Measurements from ENCODE around the gene ADORA2B. TPM values are rescaled to one million over a fixed set of nuclear protein-coding genes. Genes with fewer than 3 reads are reported as not detected.

The ADORA2B gene
- total RNA-seq, 1 donor from 2014 or later = 3.6 TPM

DNA sequence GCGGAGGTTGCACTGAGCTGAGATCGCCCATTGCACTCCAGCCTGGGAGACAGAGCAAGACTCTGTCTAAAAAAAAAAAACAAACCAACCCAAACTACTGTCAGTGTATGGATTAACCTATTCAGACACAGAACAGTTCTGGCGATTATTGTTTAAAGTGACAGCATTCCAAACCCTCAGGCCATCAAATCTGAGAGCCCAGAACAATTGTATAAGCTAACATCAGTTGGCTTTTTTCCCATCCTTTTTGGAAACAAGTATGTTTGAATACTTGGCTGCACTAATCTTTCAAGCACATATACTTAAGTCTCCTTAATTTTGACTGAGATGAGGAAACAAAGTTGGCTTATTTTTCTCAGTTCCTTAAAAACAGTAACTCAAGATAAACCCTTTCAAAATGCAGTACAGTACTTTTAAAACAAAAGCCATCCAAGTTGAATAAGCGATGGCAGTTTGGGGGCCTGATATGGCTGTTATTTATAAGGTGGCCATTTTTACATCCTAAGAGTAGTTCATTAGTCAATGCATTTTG lies 53.2 kb downstream of the ADORA2B start:
- no peak for DNase-seq

DNA sequence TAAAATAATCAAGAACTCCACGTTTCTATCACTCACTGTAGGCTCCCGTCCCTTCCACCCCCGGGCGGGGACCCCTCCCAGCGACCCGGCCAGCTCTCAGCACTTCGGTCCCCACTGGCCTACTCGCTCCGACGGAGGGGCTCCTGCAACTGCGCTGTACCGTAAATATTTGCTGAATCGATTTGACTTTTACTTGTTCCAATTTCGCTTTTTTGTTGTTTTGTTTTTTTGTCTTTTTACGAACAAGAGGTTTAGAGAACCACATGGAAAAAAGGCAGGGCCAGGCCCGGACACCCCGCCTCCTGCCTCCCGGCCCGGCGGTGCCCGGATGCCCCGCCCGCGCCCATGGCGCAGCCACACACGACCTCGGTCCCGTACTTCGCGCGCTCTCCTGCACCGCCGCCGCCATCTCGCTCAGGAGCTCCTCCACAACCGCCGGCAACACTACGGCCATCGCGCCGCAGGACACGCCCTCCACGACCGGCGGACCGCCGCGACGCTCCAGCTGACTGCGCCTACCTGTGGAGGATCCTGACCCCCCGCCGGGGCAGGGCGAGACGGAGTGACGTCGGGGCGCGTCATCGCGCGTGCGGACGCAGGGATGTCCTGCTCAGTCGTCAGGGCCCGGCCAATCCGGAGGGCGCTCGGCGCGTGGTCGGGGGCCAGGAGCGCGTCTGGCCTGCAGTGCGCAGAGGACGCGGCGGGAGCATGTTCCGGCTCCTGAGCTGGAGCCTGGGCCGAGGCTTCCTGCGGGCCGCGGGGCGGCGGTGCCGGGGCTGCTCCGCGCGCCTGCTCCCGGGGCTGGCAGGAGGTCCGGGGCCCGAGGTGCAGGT lies 54.4 kb downstream of the ADORA2B start, which contains the start of the genes TTC19 and ZSWIM7:
Gene TTC19 (plus strand): TSS at position 684 of the 833 bp plus-strand sequence. CDS start 25 bp downstream, at position 709.
Gene ZSWIM7 (minus strand): TSS at position 564 of the 833 bp plus-strand sequence. CDS start 110 bp downstream, at position 454.
- DNase-seq = peak; percentile 98

DNA sequence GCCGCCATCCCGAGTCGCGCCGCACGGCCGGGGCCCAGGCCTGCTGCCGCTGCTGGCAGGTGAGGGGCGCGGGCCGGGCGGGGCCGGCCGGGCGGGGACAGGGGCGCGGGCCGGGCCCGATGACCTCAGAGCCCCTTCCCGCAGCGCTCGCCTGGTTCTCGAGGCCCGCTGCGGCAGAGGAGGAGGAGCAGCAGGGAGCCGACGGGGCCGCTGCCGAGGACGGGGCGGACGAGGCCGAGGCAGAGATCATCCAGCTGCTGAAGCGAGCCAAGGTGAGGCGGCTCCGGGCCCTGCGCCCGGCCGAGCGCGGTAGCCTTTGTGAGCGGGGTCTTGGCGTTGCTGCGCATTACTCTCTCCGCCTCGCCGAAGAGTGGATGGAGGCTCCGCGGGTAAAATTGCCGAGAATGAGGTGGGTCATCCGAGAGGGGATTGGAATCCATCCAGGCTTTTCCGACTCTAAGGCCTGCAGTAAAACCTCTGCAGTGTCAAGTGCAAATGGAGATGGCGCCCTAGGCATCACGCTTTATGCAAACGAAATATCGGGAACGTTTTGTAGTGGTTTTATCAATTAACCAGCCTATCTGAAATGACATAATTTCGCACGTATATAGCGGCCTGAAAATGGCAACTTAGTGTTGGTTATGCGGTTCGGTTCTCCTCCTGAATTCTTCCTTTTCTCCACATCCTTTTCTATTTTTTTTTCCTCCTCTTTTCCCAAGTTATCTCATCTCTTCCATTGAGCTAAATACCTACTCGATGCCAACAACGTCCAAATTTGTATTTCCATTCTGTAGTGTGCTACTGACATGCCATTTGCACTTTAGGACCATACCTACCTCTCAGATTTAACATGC lies 55.3 kb downstream of the ADORA2B start:
- peak; percentile 45 for DNase-seq

DNA sequence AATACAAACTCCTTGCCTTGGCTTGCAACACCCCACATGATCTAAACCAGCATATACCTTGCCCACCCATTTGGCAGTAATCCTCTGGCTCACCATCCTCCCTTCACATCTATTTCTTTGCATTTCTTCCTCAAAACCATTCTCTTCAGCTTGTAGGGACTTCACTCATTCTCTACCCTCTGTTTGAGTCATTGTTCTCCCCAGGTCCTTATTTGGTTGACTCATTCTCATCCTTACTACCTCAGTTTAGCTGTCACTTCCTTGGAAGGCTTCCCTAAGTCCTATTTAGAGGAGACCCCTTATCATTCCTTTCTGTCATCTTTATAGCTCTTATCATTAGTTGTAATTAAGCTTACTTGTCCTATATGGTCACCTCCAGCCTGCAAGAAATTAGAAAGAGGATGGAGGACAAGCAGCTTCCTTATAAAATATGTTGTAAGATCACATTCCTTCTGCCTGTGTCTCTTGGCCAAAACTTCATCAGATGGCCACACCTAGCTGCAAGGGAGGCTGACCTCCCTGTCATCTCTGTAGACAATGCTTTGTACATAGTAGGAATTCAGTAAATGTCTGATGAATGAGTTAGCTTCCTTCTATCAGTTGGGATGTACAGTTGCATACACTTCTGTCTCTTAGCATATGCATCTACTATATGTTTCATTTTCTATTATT lies 56.4 kb downstream of the ADORA2B start:
- DNase-seq = no peak

DNA sequence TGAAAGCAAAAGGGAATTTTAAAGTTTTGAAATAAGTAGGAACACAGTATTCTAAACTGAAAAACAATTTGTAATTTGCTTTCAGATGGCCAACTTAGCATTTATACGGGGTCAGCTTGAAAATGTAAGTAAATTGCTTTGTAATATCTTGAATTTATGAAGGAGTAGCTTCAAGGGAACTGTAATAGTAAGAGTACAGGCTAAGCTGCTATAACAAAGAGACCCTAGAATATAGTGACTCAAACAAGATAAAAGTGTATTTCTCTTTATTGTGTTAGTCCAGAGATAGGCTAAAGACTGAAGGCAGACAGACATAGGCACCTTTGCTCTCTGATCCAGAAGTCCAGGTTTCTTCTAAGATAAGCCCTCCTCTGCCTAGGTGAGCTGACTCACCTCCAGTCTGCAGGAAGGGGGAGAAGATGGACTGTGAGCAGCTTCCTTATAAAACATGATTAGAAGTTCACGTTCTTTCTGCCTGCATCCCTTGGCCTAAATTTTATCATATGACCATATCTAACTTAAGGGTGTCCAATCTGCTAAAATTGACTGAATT lies 57.9 kb downstream of the ADORA2B start:
- DNase-seq = no peak

DNA sequence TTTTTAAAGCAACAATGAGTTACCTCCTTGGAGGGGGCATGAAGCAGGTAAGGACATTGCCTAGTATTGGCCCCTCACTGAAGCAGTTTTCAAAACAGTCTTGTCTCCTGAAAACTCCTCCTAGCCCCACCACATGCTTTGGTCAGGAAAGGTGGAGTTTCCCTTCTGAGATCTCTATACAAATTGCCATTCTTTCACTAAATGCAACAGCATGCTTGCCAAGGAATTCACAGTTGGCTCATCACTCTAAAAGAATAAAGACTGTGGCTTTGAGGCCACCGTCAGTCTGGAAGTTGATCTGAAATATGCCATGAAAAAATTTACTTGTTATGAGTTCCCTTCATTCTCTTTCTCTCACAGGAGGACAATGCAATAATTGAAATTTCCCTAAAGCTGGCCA lies 58.9 kb downstream of the ADORA2B start:
- peak; percentile 66 for DNase-seq

DNA sequence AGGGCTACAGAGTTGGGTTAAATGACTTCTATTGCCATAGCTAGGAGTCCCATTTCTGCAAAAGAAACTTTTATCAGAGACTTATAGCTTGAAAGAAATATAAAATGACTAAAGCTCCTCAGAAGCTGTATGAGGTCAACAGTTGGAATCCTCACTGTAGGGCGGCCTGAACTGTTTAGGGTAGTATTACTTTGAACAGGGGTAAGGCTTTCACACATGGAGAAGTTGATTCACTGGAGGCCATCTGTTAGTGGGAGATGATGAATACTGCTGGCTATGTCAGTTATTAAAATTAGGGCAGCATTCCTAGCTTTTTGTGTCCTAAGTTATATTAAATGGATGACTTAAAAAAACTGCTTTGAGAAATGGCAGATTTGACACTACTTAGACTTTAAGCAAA lies 60.7 kb downstream of the ADORA2B start:
- DNase-seq = no peak

DNA sequence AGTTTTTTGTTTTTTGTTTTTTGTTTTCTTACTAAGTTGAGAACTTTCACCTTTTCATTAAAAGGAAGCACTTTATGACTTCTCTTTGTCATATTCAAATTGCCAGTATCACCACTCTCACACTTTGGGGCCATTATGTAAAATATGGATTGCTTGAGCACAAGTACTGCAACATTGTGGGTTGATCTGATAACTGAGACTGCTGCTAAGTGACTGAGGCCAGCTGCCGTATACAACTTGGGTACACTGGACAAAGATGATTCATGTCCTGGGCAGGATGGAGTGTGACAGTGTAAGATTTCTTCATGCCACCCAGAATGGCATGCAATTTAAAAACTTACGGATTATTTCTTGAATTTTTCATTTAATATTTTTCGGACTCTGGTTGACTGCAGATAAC lies 62.5 kb downstream of the ADORA2B start:
- DNase-seq = no peak

DNA sequence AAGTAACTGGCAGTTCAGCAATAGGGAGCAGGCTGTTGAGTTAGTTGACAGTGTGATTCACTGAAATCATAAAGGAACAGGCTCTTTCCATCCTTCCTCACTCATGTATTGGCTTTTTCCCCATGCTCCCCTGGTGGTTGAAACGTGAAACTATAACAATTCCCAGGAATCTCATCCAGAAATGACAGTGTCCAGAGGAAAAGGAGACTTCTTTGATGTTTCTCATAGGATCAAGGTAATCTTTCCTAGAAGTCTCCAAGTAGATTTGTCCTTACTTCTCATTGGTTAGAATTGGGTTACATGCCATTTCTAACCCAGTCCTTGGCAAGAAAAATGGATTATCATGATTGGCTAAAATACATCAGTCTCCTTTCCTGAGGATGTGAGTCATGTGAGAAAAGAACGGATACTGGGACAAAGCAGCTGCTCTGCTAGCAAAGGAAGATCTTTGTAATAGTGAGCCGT lies 69.0 kb downstream of the ADORA2B start:
- peak; percentile 95 for DNase-seq

DNA sequence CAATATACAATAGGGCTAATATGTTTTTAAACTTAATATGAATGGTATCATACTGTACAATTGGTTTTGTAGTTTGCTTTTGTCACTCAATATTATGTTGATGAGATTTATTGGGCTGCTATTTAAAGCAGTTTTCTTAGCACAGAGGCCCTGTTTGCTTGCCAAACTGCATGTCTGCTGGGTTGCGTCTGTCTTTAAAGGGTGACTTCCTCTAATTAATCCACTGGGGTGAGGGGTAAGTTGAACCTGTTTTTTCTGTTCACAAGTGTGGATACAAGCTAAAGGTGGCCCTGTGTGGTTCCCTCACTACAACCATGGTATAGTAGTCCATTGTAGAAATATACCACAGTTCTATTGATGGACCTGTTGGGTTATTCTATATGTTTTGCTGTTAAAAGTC lies 74.4 kb downstream of the ADORA2B start:
- DNase-seq = no peak

DNA sequence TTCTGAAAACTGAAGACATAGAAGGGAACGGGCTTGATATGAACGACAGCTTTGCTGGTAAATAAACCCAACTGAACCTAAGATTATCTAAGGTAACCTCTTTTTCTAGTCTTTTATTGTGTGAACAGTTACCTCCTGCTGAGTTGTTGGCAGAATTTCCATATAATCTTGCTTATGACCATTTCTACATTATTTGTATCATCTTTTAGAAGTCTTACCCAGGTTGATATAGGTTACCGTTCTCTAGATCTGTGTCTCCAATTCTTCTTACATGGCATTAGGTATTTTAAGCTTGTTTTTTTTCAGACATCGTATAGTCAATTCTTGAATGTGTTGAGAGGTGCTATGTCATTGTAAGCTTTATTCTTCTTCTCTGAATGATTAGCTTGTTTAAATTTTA lies 79.0 kb downstream of the ADORA2B start:
- DNase-seq = no peak

DNA sequence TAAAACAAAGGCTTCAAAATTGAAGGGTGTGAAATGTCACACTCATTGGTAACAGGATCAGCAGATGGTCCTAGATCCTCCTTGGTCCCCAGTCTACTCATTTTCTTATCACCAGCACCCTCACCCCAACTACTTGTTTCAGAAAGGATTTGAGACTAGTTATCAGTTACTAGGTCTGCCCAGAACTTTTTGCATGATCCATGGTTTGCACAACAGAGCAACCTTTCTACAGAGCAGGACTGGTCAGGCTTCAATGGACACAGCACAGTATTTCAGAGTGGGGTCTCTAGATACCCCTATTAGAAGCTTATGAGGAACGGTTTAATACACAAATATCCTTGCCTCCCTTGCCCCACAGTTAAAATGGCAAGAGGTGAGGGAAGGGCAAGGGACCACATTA lies 80.3 kb downstream of the ADORA2B start:
- no peak for DNase-seq

Other genes with a start within 250 kb of the ADORA2B start
- gene ZNF286A, start 245.4 kb upstream of the ADORA2B start, total RNA-seq = 44.9 and 48.8 TPM in 2 replicates
- not detected in 2 replicates for gene TBC1D26, start 212.8 kb upstream of the ADORA2B start, total RNA-seq
- gene ZSWIM7, start 54.6 kb downstream of the ADORA2B start, total RNA-seq = 16.0 and 17.2 TPM in 2 replicates
- gene TTC19, start 54.7 kb downstream of the ADORA2B start, total RNA-seq = 73.8 and 78.8 TPM in 2 replicates